PFSK-1 (cell line): Measurements from ENCODE around the gene RAB40A.

ENCODE experiments used
- FOXP2 ChIP-seq: optimal IDR thresholded peaks from 2 replicates; pipeline ENCODE3; 2011; ENCODE audit warnings: borderline replicate concordance, control low read depth, inconsistent platforms; ENCODE audit not compliant: insufficient read depth; ENCODE audit errors: extremely low read length, extremely low read depth
- POLR2AphosphoS5 ChIP-seq: IDR thresholded peaks from 2 replicates; pipeline ENCODE4 v1.6.1; 2012; ENCODE audit warnings: low read depth, mild to moderate bottlenecking, control low read depth, low read length, moderate library complexity
- REST ChIP-seq, 2 experiments: IDR thresholded peaks; 2 replicates each; pipeline versions ENCODE4 v1.6.1 to v1.8.0; 2011 to 2012; ENCODE audit warnings: low read depth in 2 of 2, low read length in 2 of 2, control low read depth in 1 of 2, inconsistent platforms in 1 of 2, mild to moderate bottlenecking in 1 of 2, moderate library complexity in 1 of 2; ENCODE audit not compliant: insufficient read depth in 1 of 2
- SIN3A ChIP-seq: IDR thresholded peaks from 2 replicates; pipeline ENCODE4 v1.6.1; 2012; ENCODE audit warnings: mild to moderate bottlenecking, low read length, moderate library complexity, borderline replicate concordance; ENCODE audit not compliant: insufficient read depth
- TAF1 ChIP-seq: IDR thresholded peaks from 2 replicates; pipeline ENCODE4 v1.6.1; 2012; ENCODE audit warnings: low read length, control low read depth, borderline replicate concordance; ENCODE audit not compliant: insufficient read depth

RAB40A gene

GRCh38 chrX:103517246-103517645, 2.0 kb downstream of the RAB40A start:
- TF ChIP-seq TAF1: no peak
- no peak for TF ChIP-seq REST (IDR thresholded peaks at IDR 0.05; ENCODE audit: insufficient read depth in 1 of 2, low read depth in 2 of 2, low read length in 2 of 2)
- no peak for TF ChIP-seq FOXP2
- TF ChIP-seq POLR2AphosphoS5: no peak
- TF ChIP-seq SIN3A: no peak

GRCh38 chrX:103513476-103514108, 5.7 kb downstream of the RAB40A start:
- TF ChIP-seq SIN3A (no peak), TAF1 (no peak), REST (IDR thresholded peaks at IDR 0.05; ENCODE audit: insufficient read depth in 1 of 2, low read depth in 2 of 2, low read length in 2 of 2) (no peak), FOXP2 (no peak), POLR2AphosphoS5 (no peak)

GRCh38 chrX:103513067-103513466, 6.2 kb downstream of the RAB40A start:
- no peak for TF ChIP-seq REST (IDR thresholded peaks at IDR 0.05; ENCODE audit: insufficient read depth in 1 of 2, low read depth in 2 of 2, low read length in 2 of 2)
- no peak for TF ChIP-seq FOXP2
- TF ChIP-seq TAF1: no peak

- TF ChIP-seq REST (IDR thresholded peaks at IDR 0.05; ENCODE audit: insufficient read depth in 1 of 2, low read depth in 2 of 2, low read length in 2 of 2) (no peak), SIN3A (no peak), TAF1 (no peak), POLR2AphosphoS5 (no peak), FOXP2 (no peak)
These were observed 9.3 kb downstream of the RAB40A start for GRCh38 chrX:103510031-103510430.

- TF ChIP-seq FOXP2: no peak
- no peak for TF ChIP-seq TAF1
- no peak for TF ChIP-seq POLR2AphosphoS5
- TF ChIP-seq REST (IDR thresholded peaks at IDR 0.05; ENCODE audit: insufficient read depth in 1 of 2, low read depth in 2 of 2, low read length in 2 of 2): no peak
- TF ChIP-seq SIN3A: no peak
These were observed 15.5 kb downstream of the RAB40A start for GRCh38 chrX:103503853-103504207.
